Activated CD4-positive, CD25-positive, alpha-beta regulatory T cell treated with anti-CD3 and anti-CD28 coated beads, Interleukin-2, amount 50 U/mL, for 16 hours (primary cell): Measurements from ENCODE around the gene FERMT3.
A peak's percentile ranks its signal among the peaks of the same experiment; 100 is the strongest.

Experiments
- DNase-seq: peaks from one replicate; pipeline ENCODE4 v3.0.0-alpha.2; 2020; ENCODE audit warnings: low read depth, low spot score

FERMT3 gene

GRCh38 chr11:64219755-64220154 lies 13.2 kb downstream of the FERMT3 start:
- no peak for DNase-seq

- DNase-seq, result no peak
These were observed 13.8 kb downstream of the FERMT3 start for GRCh38 chr11:64220271-64220670.

GRCh38 chr11:64220798-64221197 lies 14.3 kb downstream of the FERMT3 start:
- DNase-seq, result no peak

GRCh38 chr11:64222651-64223000 lies 16.1 kb downstream of the FERMT3 start:
- no peak for DNase-seq

GRCh38 chr11:64223001-64223651 lies 16.6 kb downstream of the FERMT3 start:
- no peak for DNase-seq

- no peak for DNase-seq
These were observed 17.8 kb downstream of the FERMT3 start for GRCh38 chr11:64224151-64224890.

GRCh38 chr11:64224891-64225607 lies 18.5 kb downstream of the FERMT3 start:
- no peak for DNase-seq

GRCh38 chr11:64225608-64226506 lies 19.3 kb downstream of the FERMT3 start, which contains the start of the genes NUDT22 and TRPT1:
Gene NUDT22 (plus strand): TSS chr11:64226274. CDS start chr11:64226653, 379 bp downstream.
Gene TRPT1 (minus strand): TSS chr11:64226186. CDS start chr11:64225860, 326 bp downstream.
- DNase-seq, result peak; percentile 86

- DNase-seq, result no peak
These were observed 20.1 kb downstream of the FERMT3 start for GRCh38 chr11:64226507-64227051.

GRCh38 chr11:64227405-64227956 lies 21.0 kb downstream of the FERMT3 start:
- DNase-seq, result no peak

- DNase-seq, result no peak
These were observed 22.7 kb downstream of the FERMT3 start for GRCh38 chr11:64229090-64229743.

GRCh38 chr11:64229744-64230170 lies 23.2 kb downstream of the FERMT3 start:
- no peak for DNase-seq

- DNase-seq, result peak; percentile 79
These were observed 23.9 kb downstream of the FERMT3 start, which contains the start of gene DNAJC4 for GRCh38 chr11:64230171-64230984. Gene DNAJC4 (plus strand): TSS chr11:64230548. CDS start chr11:64230855, 307 bp downstream.

- no peak for DNase-seq
These were observed 24.5 kb downstream of the FERMT3 start for GRCh38 chr11:64230985-64231365.

GRCh38 chr11:64231546-64231945 lies 25.0 kb downstream of the FERMT3 start:
- no peak for DNase-seq

- no peak for DNase-seq
These were observed 25.9 kb downstream of the FERMT3 start for GRCh38 chr11:64232182-64232966.

- no peak for DNase-seq
These were observed 26.4 kb downstream of the FERMT3 start for GRCh38 chr11:64232967-64233315.

- peak; percentile 44 for DNase-seq
These were observed 27.5 kb downstream of the FERMT3 start, which contains the start of gene VEGFB for GRCh38 chr11:64233913-64234586. Gene VEGFB (plus strand): TSS chr11:64234584. CDS start chr11:64234834, 250 bp downstream.
